ENCODE data around the gene SYNE1.
"Not testable (repeated sequence)": the region's sequence is repeated elsewhere in the genome, so short reads cannot be mapped to it uniquely, and the experiment has no call there.

SYNE1 gene

GRCh38 chr6:152614776-152615175, 22.4 kb downstream of the SYNE1 start:
- DNase-seq (ENCODE audit: low read depth in 2 of 2), result not testable (repeated sequence)

- no peak for DNase-seq (ENCODE audit: low read depth in 2 of 2)
These were observed 28.0 kb downstream of the SYNE1 start for GRCh38 chr6:152609125-152609670.

GRCh38 chr6:152605941-152606340, 31.2 kb downstream of the SYNE1 start:
- DNase-seq (ENCODE audit: low read depth in 2 of 2), result no peak

- no peak for DNase-seq (ENCODE audit: low read depth in 2 of 2)
These were observed 31.8 kb downstream of the SYNE1 start for GRCh38 chr6:152605342-152605741.

GRCh38 chr6:152603911-152604310, 33.3 kb downstream of the SYNE1 start:
- DNase-seq (ENCODE audit: low read depth in 2 of 2), result no peak

- no peak for DNase-seq (ENCODE audit: low read depth in 2 of 2)
These were observed 37.1 kb downstream of the SYNE1 start for GRCh38 chr6:152600022-152600421.

GRCh38 chr6:152598901-152599537, 38.1 kb downstream of the SYNE1 start:
- no peak for DNase-seq (ENCODE audit: low read depth in 2 of 2)

- no peak for DNase-seq (ENCODE audit: low read depth in 2 of 2)
These were observed 38.7 kb downstream of the SYNE1 start for GRCh38 chr6:152598421-152598820.

GRCh38 chr6:152596726-152597125, 40.4 kb downstream of the SYNE1 start:
- no peak for DNase-seq (ENCODE audit: low read depth in 2 of 2)

- DNase-seq (ENCODE audit: low read depth in 2 of 2), result no peak
These were observed 41.7 kb downstream of the SYNE1 start for GRCh38 chr6:152595499-152595898.

- DNase-seq (ENCODE audit: low read depth in 2 of 2), result no peak
These were observed 42.5 kb downstream of the SYNE1 start for GRCh38 chr6:152594701-152595100.

- DNase-seq (ENCODE audit: low read depth in 2 of 2), result no peak
These were observed 48.7 kb downstream of the SYNE1 start for GRCh38 chr6:152588456-152588855.

- no peak for DNase-seq (ENCODE audit: low read depth in 2 of 2)
These were observed 49.7 kb downstream of the SYNE1 start for GRCh38 chr6:152587473-152587872.

GRCh38 chr6:152585236-152585635, 51.9 kb downstream of the SYNE1 start:
- no peak for DNase-seq (ENCODE audit: low read depth in 2 of 2)

GRCh38 chr6:152583888-152584287, 53.3 kb downstream of the SYNE1 start:
- no peak for DNase-seq (ENCODE audit: low read depth in 2 of 2)

GRCh38 chr6:152576525-152576924, 60.6 kb downstream of the SYNE1 start:
- no peak for DNase-seq (ENCODE audit: low read depth in 2 of 2)

GRCh38 chr6:152575621-152576150, 61.5 kb downstream of the SYNE1 start:
- no peak for DNase-seq (ENCODE audit: low read depth in 2 of 2)

- DNase-seq (ENCODE audit: low read depth in 2 of 2), result no peak
These were observed 62.0 kb downstream of the SYNE1 start for GRCh38 chr6:152575161-152575560.

- no peak for DNase-seq (ENCODE audit: low read depth in 2 of 2)
These were observed 63.4 kb downstream of the SYNE1 start for GRCh38 chr6:152573762-152574161.

- DNase-seq (ENCODE audit: low read depth in 2 of 2), result no peak
These were observed 64.6 kb downstream of the SYNE1 start for GRCh38 chr6:152572338-152573088.

- no peak for DNase-seq (ENCODE audit: low read depth in 2 of 2)
These were observed 65.2 kb downstream of the SYNE1 start for GRCh38 chr6:152571943-152572337.

GRCh38 chr6:152571089-152571488, 66.1 kb downstream of the SYNE1 start:
- DNase-seq (ENCODE audit: low read depth in 2 of 2), result no peak
